ENCODE data around the gene NDRG3.

- TF ChIP-seq CTCF (IDR thresholded peaks at IDR 0.05; ENCODE audit: insufficient read depth, low read depth, low read length) (no peak), EZH2 (IDR thresholded peaks at IDR 0.05; ENCODE audit: insufficient read depth, low read length) (no peak)
These were observed 28.2 kb downstream of the NDRG3 start for GRCh38 chr20:36717657-36718056.

Data from astrocyte (in vitro differentiated cells and primary cell).